ENCODE results near the gene FBXO31. TPM values are rescaled to one million over a fixed set of nuclear protein-coding genes. Genes with fewer than 3 reads are reported as not detected.

The FBXO31 gene
- total and polyA plus RNA-seq, 2 donors (not counting 1 experiment from before 2014, with no cell fraction given), result 17.8 to 32.9 TPM

GRCh38 chr16:87339086-87339723 is 44.4 kb downstream of the FBXO31 start:
- CTCF ChIA-PET, result no interaction called here
- intact Hi-C loops (cut with micrococcal nuclease), result no loop called here
- WGBS (ENCODE audit: insufficient coverage), result over 99% methylated on average over 15 of the region's 17 CpGs

More at GRCh38 chr16:87339086-87339723, 44.4 kb downstream of the FBXO31 start:
- Histone ChIP-seq H3K27ac (ENCODE audit: low read length in 2 of 2) (no peak overlapping the region), H3K36me3 (replicated peaks in 1 of 2; ENCODE audit: control extremely low read depth in 1 of 2, control insufficient read depth in 1 of 2, extremely low read depth in 1 of 2, insufficient read depth in 2 of 2, low read length in 1 of 2) (peaks cover 0 to 54% of the 10 kb centered on the region in 2 experiments), H3K4me1 (ENCODE audit: control insufficient read depth in 2 of 2, insufficient read depth in 2 of 2, low read length in 2 of 2) (peaks cover 11% of the 10 kb centered on the region in 2 donors), H3K9ac (ENCODE audit: low read length) (no peak overlapping the region), H3K27me3 (replicated peaks in 1 of 4; ENCODE audit: control extremely low read depth in 1 of 4, control insufficient read depth in 3 of 4, insufficient read depth in 4 of 4, low read length in 3 of 4) (no peaks in the 10 kb centered on the region), H3K79me2 (ENCODE audit: control insufficient read depth, insufficient read depth, low read length) (peaks cover 10% of the 10 kb centered on the region), H3K4me3 (ENCODE audit: control extremely low read depth in 1 of 5, extremely low read depth in 1 of 5, insufficient read depth in 1 of 5, low read depth in 2 of 5, low read length in 4 of 5) (no peak overlapping the region), H3K9me3 (ENCODE audit: control extremely low read depth in 1 of 3, control insufficient read depth in 2 of 3, insufficient read depth in 1 of 3, low read length in 2 of 3) (no peaks in the 10 kb centered on the region), H4K20me1 (ENCODE audit: control insufficient read depth, insufficient read depth, low read length, poor library complexity, severe bottlenecking) (no peaks in the 10 kb centered on the region), H3K4me2 (replicated peaks; ENCODE audit: low read depth, low read length, poor library complexity, severe bottlenecking) (no peak overlapping the region), H2AFZ (ENCODE audit: insufficient read depth, low read depth, low read length, poor library complexity, severe bottlenecking) (no peak overlapping the region)
- no peaks in the 10 kb centered on the region for H3K27me3 Mint-ChIP-seq
- H3K4me3 Mint-ChIP-seq, result no peak overlapping the region
- H3K4me1 Mint-ChIP-seq, result peaks cover 12% of the 10 kb centered on the region
- DNase-seq (no peak), ATAC-seq (ENCODE audit: low read depth) (no peak)
- POLR2A ChIA-PET, result no interaction called here
- no peak for TF ChIP-seq CTCF (IDR thresholded peaks at IDR 0.05)
- no peak for TF ChIP-seq EZH2 (IDR thresholded peaks at IDR 0.05; ENCODE audit: borderline replicate concordance, insufficient read depth, low read depth, low read length, poor library complexity, severe bottlenecking)
- no peak overlapping the region for H3K27ac Mint-ChIP-seq
- H3K9me3 Mint-ChIP-seq (ENCODE audit: insufficient read depth), result no peaks in the 10 kb centered on the region
